HEK293 (cell line): ENCODE data around the gene HOXA10.

Experiments used
- CTCF ChIP-seq: fragments of 450-650 bp; formaldehyde crosslinking; IDR thresholded peaks from 2 replicates; pipeline ENCODE4 v1.5.1; 2016; ENCODE audit warnings: missing biosample characterization, missing genetic modification characterization
- ELK4 ChIP-seq: IDR thresholded peaks from 2 replicates; pipeline ENCODE4 v1.6.1; 2011; ENCODE audit warnings: mild to moderate bottlenecking, low read depth, low read length, borderline replicate concordance
- IKZF3 ChIP-seq: fragments of 450-650 bp; IDR thresholded peaks from 2 replicates; pipeline ENCODE4 v1.5.0; 2018; ENCODE audit warnings: missing biosample characterization, mild to moderate bottlenecking, missing genetic modification characterization, moderate library complexity
- RBAK ChIP-seq: fragments of 450-650 bp; formaldehyde crosslinking; IDR thresholded peaks from 2 replicates; pipeline ENCODE4 v1.5.1; 2016; ENCODE audit warnings: missing biosample characterization, missing genetic modification characterization
- REST ChIP-seq: fragments of 450-650 bp; formaldehyde crosslinking; IDR thresholded peaks from 2 replicates; pipeline ENCODE4 v1.5.1; 2016; ENCODE audit warnings: missing biosample characterization, missing genetic modification characterization
- ZFP3 ChIP-seq: fragments of 450-650 bp; formaldehyde crosslinking; IDR thresholded peaks from 2 replicates; pipeline ENCODE4 v1.5.1; 2016; ENCODE audit warnings: low read depth, missing biosample characterization, missing genetic modification characterization
- ZNF112 ChIP-seq: fragments of 450-650 bp; formaldehyde crosslinking; IDR thresholded peaks from 2 replicates; pipeline ENCODE4 v1.5.0; 2017; ENCODE audit warnings: missing biosample characterization, missing genetic modification characterization
- ZNF549 ChIP-seq: fragments of 450-650 bp; IDR thresholded peaks from 2 replicates; pipeline ENCODE4 v1.5.1; 2018; ENCODE audit warnings: missing biosample characterization, missing genetic modification characterization, mild to moderate bottlenecking, inconsistent platforms, moderate library complexity
- ZNF785 ChIP-seq: fragments of 450-650 bp; formaldehyde crosslinking; IDR thresholded peaks from 2 replicates; pipeline ENCODE4 v1.5.1; 2016; ENCODE audit warnings: missing biosample characterization, missing genetic modification characterization

GRCh38 chr7:27204851-27205322 lies 30.8 kb upstream of the HOXA10 start:
- TF ChIP-seq IKZF3 (tag by site-specific recombination): no peak
- TF ChIP-seq RBAK (tag by site-specific recombination): no peak
- TF ChIP-seq REST (tag by site-specific recombination): no peak
- no peak for TF ChIP-seq ZNF785
- TF ChIP-seq ZNF112: no peak
- TF ChIP-seq CTCF (tag by site-specific recombination): no peak
- TF ChIP-seq ZFP3: no peak
- no peak for TF ChIP-seq ELK4
- no peak for TF ChIP-seq ZNF549 (tag by site-specific recombination)
